Suppressor macrophage (primary cell): ENCODE measurements around the gene MTMR11.

Experiments used
- DNase-seq, 4 experiments: peaks; one replicate each; pipeline ENCODE4 v3.0.0-alpha.2; 2020 to 2022

Gene MTMR11

GRCh38 chr1:149936992-149937705 lies 470 bp upstream of the MTMR11 start:
- peak in 3 of 4 experiments; percentile 22 to 48 (median 46) for DNase-seq

DNA sequence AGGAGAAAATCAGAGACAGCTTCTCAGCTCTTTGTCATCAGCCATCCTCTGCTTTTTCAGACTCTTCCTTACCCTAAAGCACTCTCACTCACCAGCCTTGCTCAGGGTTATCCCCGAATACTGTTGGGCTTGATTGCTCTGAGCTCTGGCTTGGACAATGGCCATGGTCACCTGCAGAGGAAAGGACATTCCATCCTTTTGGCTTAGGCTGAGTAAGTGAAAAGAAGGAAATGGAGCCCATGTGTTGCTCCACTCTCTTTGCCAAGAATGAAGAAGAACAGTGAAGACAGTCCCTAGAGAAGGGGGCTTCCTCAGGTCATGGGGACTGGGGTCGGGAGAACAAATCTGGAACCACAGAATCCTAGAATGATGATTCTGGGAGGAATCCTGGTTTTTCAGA lies 2.3 kb downstream of the MTMR11 start:
- DNase-seq: no peak

DNA sequence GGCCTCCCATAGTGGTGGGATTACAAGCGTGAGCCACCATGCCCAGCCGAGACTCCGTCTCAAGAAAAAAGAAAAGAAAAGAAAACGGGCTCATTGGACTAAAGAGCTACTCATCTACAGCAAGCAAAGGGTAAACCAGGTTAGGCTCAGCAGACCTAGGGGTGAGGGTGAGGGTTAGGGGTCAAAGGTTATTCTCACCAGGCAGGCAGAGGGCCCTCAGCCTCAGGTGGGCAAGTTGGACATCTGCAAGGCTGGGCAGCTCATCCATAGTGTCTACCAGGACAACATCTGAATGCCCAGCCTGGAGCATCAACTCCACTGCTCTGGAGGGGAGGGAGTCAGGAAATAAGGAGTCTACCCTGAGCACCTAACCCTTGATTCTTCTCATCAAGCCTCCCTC lies 3.5 kb downstream of the MTMR11 start:
- no peak for DNase-seq

DNA sequence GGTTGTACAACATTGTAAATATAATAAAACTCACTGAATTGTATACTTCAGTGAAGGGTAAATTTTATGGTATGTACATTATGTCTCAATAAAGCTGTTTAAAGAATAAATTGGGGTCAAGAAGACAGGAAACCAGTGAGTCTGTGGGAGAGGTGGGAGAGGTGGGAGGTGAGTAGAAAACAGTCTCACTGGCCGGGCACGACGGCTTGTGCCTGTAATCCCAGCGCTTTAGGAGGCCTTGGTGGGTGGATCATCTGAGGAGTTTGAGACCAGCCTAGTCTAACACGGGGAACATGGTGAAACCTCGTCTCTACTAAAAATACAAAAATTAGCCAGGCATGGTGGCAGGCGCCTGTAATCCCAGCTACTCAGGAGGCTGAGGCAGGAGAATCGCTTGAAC lies 4.2 kb downstream of the MTMR11 start:
- no peak for DNase-seq

DNA sequence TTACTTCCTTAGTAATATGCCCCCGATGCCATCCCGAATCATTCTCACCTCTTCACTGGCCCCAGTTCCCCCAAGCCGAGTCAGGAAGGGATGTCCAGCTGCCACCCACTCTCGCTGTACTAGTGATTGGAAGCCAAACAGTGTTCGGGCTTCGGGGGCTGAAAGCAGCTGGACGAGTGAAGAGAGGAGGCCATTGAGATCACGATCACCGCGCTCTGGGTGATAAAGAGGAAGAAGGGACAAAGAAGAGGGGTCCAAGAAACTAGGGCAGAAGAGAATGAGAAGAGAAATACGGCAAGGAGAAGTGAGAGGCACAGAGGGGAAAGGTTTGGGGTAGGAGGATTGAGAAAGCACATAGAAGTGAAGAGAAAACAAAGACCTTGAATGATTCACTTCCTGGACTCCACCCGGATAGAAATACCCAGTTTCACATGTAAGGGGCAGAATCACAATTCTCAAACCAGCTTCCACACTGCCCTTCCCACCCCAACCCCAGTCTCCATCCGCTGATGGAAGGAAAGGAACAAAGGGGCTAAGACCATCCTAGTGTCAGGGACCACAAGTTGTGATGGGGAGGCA lies 5.4 kb downstream of the MTMR11 start:
- DNase-seq: peak in 3 of 4 experiments; percentile 32 to 38 (median 34)

GRCh38 chr1:149929856-149930255 lies 6.8 kb downstream of the MTMR11 start:
- peak; percentile 39 to 67 (median 62) for DNase-seq

DNA sequence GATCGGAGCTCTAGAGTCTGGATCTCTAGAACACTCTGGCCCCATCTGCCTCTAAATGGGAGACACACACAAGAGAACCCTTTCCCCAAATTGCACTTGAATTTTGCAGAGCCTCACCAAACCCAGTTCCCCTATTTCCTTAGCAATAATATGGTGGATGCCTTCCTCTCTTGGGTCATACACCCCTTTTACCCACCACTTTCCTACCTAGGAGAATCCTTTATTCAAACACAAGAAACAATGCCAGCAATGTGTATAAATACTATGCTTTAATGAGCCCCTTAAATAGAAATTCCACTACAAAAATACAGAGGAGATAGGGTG lies 8.3 kb downstream of the MTMR11 start:
- DNase-seq: peak in 2 of 4 experiments; percentile 53 to 58

DNA sequence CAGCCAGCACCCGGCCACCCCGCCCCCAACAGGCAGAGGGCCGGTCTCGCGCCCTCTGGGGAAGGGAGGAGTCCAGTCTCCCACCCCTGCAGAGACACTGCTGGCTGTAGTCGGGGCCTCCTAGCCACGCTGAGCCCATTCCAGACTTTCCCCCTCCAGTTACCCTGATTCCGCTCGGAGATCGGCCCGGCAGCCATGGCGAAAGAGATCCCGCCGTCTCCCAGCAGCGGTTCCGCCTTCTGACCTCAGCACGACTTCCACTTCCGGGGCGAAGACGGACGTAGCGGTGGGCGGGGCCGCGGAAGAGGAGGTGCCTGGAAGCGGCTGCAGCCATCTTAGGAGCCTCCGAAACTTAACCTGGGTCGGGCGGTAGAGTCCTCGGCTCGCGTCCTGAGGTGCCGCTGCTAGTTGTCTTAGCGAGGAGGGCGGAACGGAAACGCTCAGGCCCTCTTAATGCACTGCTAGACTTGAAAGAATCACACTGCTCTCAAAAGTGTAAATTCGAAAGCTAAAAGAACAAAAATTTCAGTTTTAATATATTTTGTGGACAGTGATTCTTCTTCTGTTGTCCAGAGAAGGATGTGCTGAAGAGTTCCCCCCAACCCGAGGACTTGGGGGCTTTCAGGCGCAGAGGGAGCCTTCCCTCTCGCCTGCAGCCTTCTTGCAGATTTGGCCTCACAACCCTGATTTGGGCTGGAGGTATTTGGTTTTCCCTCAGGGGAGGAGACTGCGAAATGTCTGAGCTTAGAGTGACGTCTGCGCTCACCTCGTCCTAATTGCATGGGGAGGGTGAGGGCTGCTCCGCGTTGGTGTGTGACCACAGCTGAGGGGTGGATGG lies 8.9 kb downstream of the MTMR11 start, which contains the start of gene SF3B4:
SF3B4 (minus strand) TSS at position 241 of the 838 bp plus-strand sequence; CDS start at position 197, 44 bp downstream.
- peak; percentile 95 to 98 (median 98) for DNase-seq

GRCh38 chr1:149927056-149927562 lies 9.6 kb downstream of the MTMR11 start:
- no peak for DNase-seq

DNA sequence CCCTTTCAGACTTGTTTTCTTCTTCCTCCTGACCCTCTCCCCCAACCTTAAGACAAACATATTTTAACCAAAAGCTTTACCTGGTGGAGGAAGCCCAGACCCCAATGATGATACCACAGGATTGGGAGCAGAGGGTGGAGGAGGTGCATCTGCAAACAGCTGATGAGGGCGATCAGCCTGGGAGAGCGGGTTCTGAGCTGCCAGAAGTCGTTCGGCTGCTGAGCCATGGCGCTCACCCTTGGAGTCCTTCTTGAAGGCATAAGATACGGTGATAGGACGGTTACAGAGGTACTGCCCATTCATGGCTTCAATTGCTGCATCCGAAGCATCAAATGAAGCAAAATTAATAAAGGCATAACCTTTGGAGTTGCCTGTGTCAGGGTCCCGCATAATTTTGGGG lies 10.4 kb downstream of the MTMR11 start:
- no peak for DNase-seq

DNA sequence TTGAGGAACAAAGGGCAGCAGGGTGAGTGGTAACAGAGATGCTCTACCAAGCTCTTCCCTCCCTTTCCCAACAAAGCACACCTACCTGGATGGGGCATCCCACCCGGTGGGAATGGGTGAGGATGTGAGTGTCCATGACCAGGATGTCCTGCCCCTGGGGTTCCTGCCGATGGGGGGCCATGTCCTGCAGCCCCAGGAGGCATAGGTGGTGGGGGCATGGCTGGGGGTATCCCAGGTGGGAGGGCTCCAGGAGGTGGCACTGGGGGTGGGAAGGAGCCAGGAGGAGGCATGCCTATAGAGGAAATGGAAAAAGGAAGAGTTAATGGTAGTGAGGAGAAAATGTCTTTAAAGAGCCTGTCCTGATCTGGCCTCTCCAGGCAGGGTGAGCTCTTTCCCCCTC lies 10.9 kb downstream of the MTMR11 start:
- no peak for DNase-seq

DNA sequence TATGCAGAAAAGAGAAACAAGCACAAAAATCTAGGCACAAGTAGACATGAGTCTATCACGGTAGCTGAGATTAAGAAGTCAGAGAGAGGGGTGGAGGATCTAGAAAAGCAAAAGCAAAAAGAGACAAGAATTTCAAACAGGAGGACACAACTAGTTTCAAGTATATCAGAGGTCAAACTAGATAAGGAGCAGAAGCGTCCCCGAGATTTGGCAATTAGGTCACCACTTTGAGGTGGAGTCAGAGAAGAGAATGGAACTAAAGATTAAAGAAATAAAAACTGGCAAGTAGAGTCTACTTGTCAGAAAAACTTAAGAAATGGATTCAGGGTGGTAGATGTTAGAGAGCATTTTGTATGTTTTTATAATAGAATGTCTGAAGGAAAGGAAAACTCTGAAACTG lies 11.3 kb downstream of the MTMR11 start:
- DNase-seq: no peak

GRCh38 chr1:149923626-149924025 lies 13.1 kb downstream of the MTMR11 start:
- no peak for DNase-seq

- DNase-seq: peak in 2 of 4 experiments; percentile 11 to 13
Observed at GRCh38 chr1:149917571-149918144, 19.0 kb downstream of the MTMR11 start, which contains the start of gene SV2A. SV2A (minus strand) TSS chr1:149917844; CDS start chr1:149913840, 4,004 bp downstream.

GRCh38 chr1:149916898-149917252 lies 19.8 kb downstream of the MTMR11 start:
- DNase-seq: no peak

DNA sequence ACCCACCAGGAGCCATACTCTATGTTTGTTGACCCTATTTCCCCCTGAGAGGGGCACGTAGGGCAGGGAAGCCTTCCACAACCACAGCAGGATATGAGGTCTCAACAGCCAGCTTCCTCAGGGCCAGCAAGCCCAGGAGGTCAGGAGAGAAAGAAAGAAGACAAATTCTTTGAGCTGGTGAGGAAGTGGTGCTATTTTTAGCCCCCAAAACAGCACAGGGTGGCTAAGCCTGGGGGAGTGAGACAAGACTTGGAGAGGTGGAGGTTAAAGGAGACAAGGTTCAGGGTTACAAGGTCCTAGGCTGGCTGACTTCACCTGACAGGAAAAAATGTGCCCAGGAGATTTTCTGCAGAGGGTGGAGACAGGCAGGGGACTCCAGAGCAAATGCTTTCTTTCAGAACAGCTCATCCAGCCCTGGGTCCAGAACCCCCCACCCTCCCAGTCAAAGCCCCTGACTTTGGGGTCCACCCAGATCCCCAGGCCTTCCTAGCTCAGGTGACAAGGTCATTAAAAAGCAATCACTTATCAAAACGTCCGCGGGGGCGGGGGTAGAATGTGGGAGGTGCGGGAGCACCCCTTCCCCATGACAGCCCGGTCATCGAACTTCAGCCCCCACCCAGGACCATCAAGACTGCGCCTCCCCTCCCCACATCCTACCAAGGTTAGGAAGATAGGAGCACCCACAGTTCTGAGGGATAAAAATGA lies 20.3 kb downstream of the MTMR11 start:
- peak in 3 of 4 experiments; percentile 15 to 32 (median 25) for DNase-seq

DNA sequence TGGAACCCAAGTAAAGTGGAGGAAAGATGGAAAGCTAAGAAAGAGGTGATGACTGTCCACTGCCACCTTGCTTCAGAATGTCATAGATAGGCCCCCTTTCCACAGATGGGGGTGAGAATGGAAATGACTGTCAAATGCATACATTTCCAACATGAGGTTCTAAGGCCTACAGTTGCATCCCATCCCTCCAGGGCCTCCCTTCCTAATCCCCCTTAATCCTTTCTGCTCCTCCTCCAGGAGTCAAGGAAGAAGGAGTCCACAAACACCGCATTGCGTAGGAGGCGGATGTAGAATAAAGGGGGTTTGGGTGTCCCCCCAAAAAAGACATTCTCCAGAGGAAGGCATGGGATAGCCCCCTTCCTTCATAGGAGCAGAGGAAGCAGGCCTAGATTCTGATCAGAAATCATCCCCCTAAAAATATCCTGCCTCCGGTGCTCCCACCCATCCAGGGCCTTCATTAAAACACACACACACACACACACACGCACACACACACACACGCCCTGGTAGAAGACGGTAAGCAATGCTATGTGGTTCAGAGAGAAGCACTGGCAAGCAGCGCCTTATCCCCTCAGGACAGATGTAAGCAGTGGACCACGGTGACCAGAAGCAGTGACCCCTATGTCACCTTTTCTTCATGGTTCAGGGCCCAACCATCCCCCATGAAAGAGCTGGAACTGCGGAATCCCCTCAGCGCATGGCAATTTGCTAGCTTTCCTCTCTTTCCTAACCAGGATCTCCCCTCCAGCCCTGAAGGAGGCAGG lies 21.1 kb downstream of the MTMR11 start:
- DNase-seq: no peak

GRCh38 chr1:149914545-149914944 lies 22.1 kb downstream of the MTMR11 start:
- no peak for DNase-seq

GRCh38 chr1:149906570-149907075 lies 30.1 kb downstream of the MTMR11 start:
- DNase-seq: no peak

GRCh38 chr1:149903836-149904491 lies 32.7 kb downstream of the MTMR11 start:
- no peak for DNase-seq
